RWPE1 (cell line): ENCODE results near the gene POLR2L.
A peak's percentile ranks its signal among the peaks of the same experiment; 100 is the strongest.

Experiments used
- CTCF ChIA-PET: fragments of 350-600 bp; sonication (Branson Sonifier 250); formaldehyde crosslinking; extraction: SDS; loops from one replicate; lab custom pipeline; 2021; lab: Yijun Ruan, JAX
- POLR2A ChIA-PET: fragments of 400-600 bp; formaldehyde crosslinking; extraction: SDS; loops from one replicate; lab custom pipeline; 2020; ENCODE audit warnings: antibody characterized with exemption; ENCODE audit not compliant: low non-redundant PET; lab: Yijun Ruan, JAX
- DNase-seq: peaks from one replicate; pipeline ENCODE4 v3.0.0; 2012; ENCODE audit warnings: low spot score
- H3K27ac ChIP-seq: fragments of 450-650 bp; 2 replicates; pipeline ENCODE4 v1.5.1; 2017
- CTCF ChIP-seq: fragments of 450-650 bp; conservative IDR thresholded peaks from 2 replicates; pipeline ENCODE4 v1.5.1; 2017; ENCODE audit warnings: low read depth, mild to moderate bottlenecking

Gene POLR2L

GRCh38 chr11:877565-877964 lies 35.2 kb upstream of the POLR2L start:
- H3K27ac ChIP-seq, result 0 out of 2 replicates have a peak overlapping the region, but pooled peaks have one; percentile 35
- CTCF ChIA-PET, result interaction anchor here (0.6 kb wide), 1 partner anchor 18 kb away, joined by 3 read pairs; no protein-coding TSS in a partner anchor

GRCh38 chr11:876545-876944 lies 34.2 kb upstream of the POLR2L start:
- no peak for TF ChIP-seq CTCF
- POLR2A ChIA-PET, result no interaction called here
- H3K27ac ChIP-seq, result peak overlapping the region; percentile 35
- CTCF ChIA-PET, result interaction anchor here (0.7 kb wide), 1 partner anchor 1686 kb away, joined by 3 read pairs; no protein-coding TSS in a partner anchor
- DNase-seq, result no peak

More at GRCh38 chr11:877565-877964, 35.2 kb upstream of the POLR2L start:
- POLR2A ChIA-PET, result no interaction called here
- no peak for TF ChIP-seq CTCF
- DNase-seq, result no peak

GRCh38 chr11:875769-876301 lies 33.5 kb upstream of the POLR2L start:
- DNase-seq, result no peak
- POLR2A ChIA-PET, result no interaction called here
- H3K27ac ChIP-seq, result peak overlapping the region; percentile 35
- TF ChIP-seq CTCF, result no peak
- CTCF ChIA-PET, result no interaction called here

- H3K27ac ChIP-seq, result no peak overlapping the region
- ChIA-PET POLR2A (no interaction called here), CTCF (interaction anchor here (1.1 kb wide), 1 partner anchor 176 kb away, joined by 3 read pairs; no protein-coding TSS in a partner anchor)
- no peak for TF ChIP-seq CTCF
- no peak for DNase-seq
Measured at GRCh38 chr11:875203-875602, 32.9 kb upstream of the POLR2L start.

GRCh38 chr11:873706-874105 lies 31.4 kb upstream of the POLR2L start:
- POLR2A ChIA-PET, result no interaction called here

GRCh38 chr11:872799-873198 lies 30.5 kb upstream of the POLR2L start:
- DNase-seq, result no peak
- peak overlapping the region; percentile 7 for H3K27ac ChIP-seq
- ChIA-PET CTCF (interaction anchor here (0.8 kb wide), 1 partner anchor 178 kb away, joined by 3 read pairs; no protein-coding TSS in a partner anchor), POLR2A (no interaction called here)
- no peak for TF ChIP-seq CTCF

More at GRCh38 chr11:873706-874105, 31.4 kb upstream of the POLR2L start:
- TF ChIP-seq CTCF, result no peak
- H3K27ac ChIP-seq, result no peak overlapping the region; the same call in 1 of the 2 replicates
- CTCF ChIA-PET, result no interaction called here
- DNase-seq, result no peak
